IMR-90 (cell line): ENCODE results near the gene IMPG1. TPM values are rescaled to one million over a fixed set of nuclear protein-coding genes. Genes with fewer than 3 reads are reported as not detected.

ENCODE experiments used
- ATAC-seq: fragments of 200-7000 bp; cut with Tn5 transposase; 2 replicates; pipeline ENCODE4 v1.9.1; 2020; ENCODE audit warnings: low read depth, mild to moderate bottlenecking, moderate library complexity
- BruUV-seq: library from RNA; stranded (reverse); fragments of 400-500 nt; replicated peaks from 2 replicates; lab custom pipeline; 2021; lab: Mats Ljungman, UMichigan
- CTCF ChIA-PET: fragments of 300-600 bp; formaldehyde crosslinking; extraction: SDS; loops from one replicate; lab custom pipeline; 2021; ENCODE audit warnings: antibody characterized with exemption; lab: Yijun Ruan, JAX
- POLR2A ChIA-PET: fragments of 300-600 bp; sonication (Branson Sonifier 250); formaldehyde crosslinking; loops from one replicate; lab custom pipeline; 2022; ENCODE audit warnings: antibody characterized with exemption; ENCODE audit not compliant: unreplicated experiment; lab: Charles Lee
- DNase-seq: peaks from one replicate; pipeline ENCODE4 v3.0.0; 2013
- H2AFZ ChIP-seq: replicated peaks from 2 replicates; pipeline ENCODE3; 2013; ENCODE audit warnings: low read length, mild to moderate bottlenecking; ENCODE audit not compliant: poor library complexity
- H2AK5ac ChIP-seq: 2 replicates; pipeline ENCODE4 v1.6.1; 2013; ENCODE audit warnings: low read depth, low read length, inconsistent platforms
- H2AK9ac ChIP-seq: replicated peaks from 2 replicates; pipeline ENCODE3; 2013; ENCODE audit warnings: mild to moderate bottlenecking, low read depth, low read length, moderate library complexity; ENCODE audit not compliant: poor library complexity
- H2BK120ac ChIP-seq: 2 replicates; pipeline ENCODE4 v1.6.1; 2013; ENCODE audit warnings: low read depth, low read length, inconsistent platforms
- H2BK15ac ChIP-seq: 3 replicates; pipeline ENCODE4 v1.6.1; 2013; ENCODE audit warnings: low read depth, low read length, inconsistent platforms
- H2BK20ac ChIP-seq: 2 replicates; pipeline ENCODE4 v1.6.1; 2013; ENCODE audit warnings: low read depth, mild to moderate bottlenecking, inconsistent platforms, low read length, moderate library complexity
- H2BK5ac ChIP-seq: 2 replicates; pipeline ENCODE4 v1.6.1; 2013; ENCODE audit warnings: mild to moderate bottlenecking, low read depth, low read length, inconsistent platforms; ENCODE audit not compliant: poor library complexity, severe bottlenecking
- H3K14ac ChIP-seq: replicated peaks from 2 replicates; pipeline ENCODE4 v1.6.1; 2013; ENCODE audit warnings: low read depth, low read length, inconsistent platforms
- H3K18ac ChIP-seq: 2 replicates; pipeline ENCODE4 v1.6.1; 2013; ENCODE audit warnings: low read depth, low read length, control low read depth
- H3K23ac ChIP-seq: 2 replicates; pipeline ENCODE4 v1.6.1; 2013; ENCODE audit warnings: low read depth, low read length, inconsistent platforms
- H3K27ac ChIP-seq: 2 replicates; pipeline ENCODE4 v1.5.1; 2013; ENCODE audit warnings: mild to moderate bottlenecking, control low read depth, low read length; ENCODE audit not compliant: insufficient read depth
- H3K27me3 ChIP-seq: 2 replicates; pipeline ENCODE4 v1.6.1; 2013; ENCODE audit warnings: low read length; ENCODE audit not compliant: control insufficient read depth, insufficient read depth
- H3K36me3 ChIP-seq: 2 replicates; pipeline ENCODE4 v1.6.1; 2013; ENCODE audit warnings: low read length, mixed read lengths; ENCODE audit not compliant: control insufficient read depth, insufficient read depth
- H3K4ac ChIP-seq: 2 replicates; pipeline ENCODE4 v1.6.1; 2013; ENCODE audit warnings: low read depth, low read length, inconsistent platforms
- H3K4me1 ChIP-seq: 2 replicates; pipeline ENCODE4 v1.6.1; 2013; ENCODE audit warnings: low read length, mixed read lengths; ENCODE audit not compliant: control insufficient read depth, insufficient read depth
- H3K4me2 ChIP-seq: 2 replicates; pipeline ENCODE4 v1.6.1; 2013; ENCODE audit warnings: low read depth, mild to moderate bottlenecking, control low read depth, low read length, moderate library complexity
- H3K4me3 ChIP-seq: 2 replicates; pipeline ENCODE4 v1.5.1; 2013; ENCODE audit warnings: low read depth, mild to moderate bottlenecking, control low read depth, low read length, moderate library complexity; ENCODE audit not compliant: insufficient read depth
- H3K56ac ChIP-seq: 2 replicates; pipeline ENCODE4 v1.6.1; 2013; ENCODE audit warnings: low read length, inconsistent platforms; ENCODE audit not compliant: insufficient read depth; ENCODE audit errors: extremely low read depth
- H3K79me1 ChIP-seq, 2 experiments: 2 replicates each; pipeline ENCODE4 v1.6.1; 2013; ENCODE audit warnings: low read length in 2 of 2, inconsistent platforms in 1 of 2, low read depth in 1 of 2
- H3K9ac ChIP-seq: 2 replicates; pipeline ENCODE4 v1.6.1; 2013; ENCODE audit warnings: low read depth, low read length, control low read depth
- H3K9me1 ChIP-seq: 2 replicates; pipeline ENCODE4 v1.6.1; 2013; ENCODE audit warnings: low read length, inconsistent platforms; ENCODE audit not compliant: insufficient read depth
- H3K9me3 ChIP-seq: 2 replicates; pipeline ENCODE4 v1.6.1; 2013; ENCODE audit warnings: low read length; ENCODE audit not compliant: control insufficient read depth, insufficient read depth
- H4K20me1 ChIP-seq: 2 replicates; pipeline ENCODE4 v1.6.1; 2013; ENCODE audit warnings: low read length, inconsistent platforms; ENCODE audit not compliant: insufficient read depth
- H4K5ac ChIP-seq: 2 replicates; pipeline ENCODE4 v1.6.1; 2013; ENCODE audit warnings: mild to moderate bottlenecking, low read depth, low read length, control low read depth
- H4K8ac ChIP-seq, 2 experiments: 2 replicates each; pipeline ENCODE4 v1.6.1; 2013; ENCODE audit warnings: low read depth in 2 of 2, low read length in 2 of 2, control low read depth in 1 of 2, inconsistent platforms in 1 of 2
- H4K91ac ChIP-seq: 2 replicates; pipeline ENCODE4 v1.6.1; 2013; ENCODE audit warnings: low read depth, low read length, inconsistent platforms; ENCODE audit not compliant: insufficient read depth
- MAZ ChIP-seq: IDR thresholded peaks from 2 replicates; pipeline ENCODE4 v1.6.1; 2012; ENCODE audit warnings: low read depth, mild to moderate bottlenecking, low read length, improper control_type of control experiment, moderate library complexity, borderline replicate concordance
- RAD21 ChIP-seq: IDR thresholded peaks from 2 replicates; pipeline ENCODE4 v1.6.1; 2012; ENCODE audit warnings: low read length, improper control_type of control experiment
- RCOR1 ChIP-seq: IDR thresholded peaks from 2 replicates; pipeline ENCODE4 v1.6.1; 2012; ENCODE audit warnings: mild to moderate bottlenecking, low read length, improper control_type of control experiment; ENCODE audit not compliant: insufficient replicate concordance
- USF2 ChIP-seq: fragments of 150-350 bp; IDR thresholded peaks from 2 replicates; pipeline ENCODE4 v1.6.1; 2017; ENCODE audit warnings: mild to moderate bottlenecking, antibody characterized with exemption, low read length, low read depth
- WGBS, 2 experiments: methylation state at CpG; one replicate each; pipeline versions ENCODE4 v1.1.5 to v1.1.7; 2013; ENCODE audit warnings: missing lambda C conversion rate in 2 of 2; ENCODE audit not compliant: insufficient read length in 1 of 2; ENCODE audit errors: extremely low coverage in 2 of 2; 5-methylcytosine and 5-hydroxymethylcytosine counted together
- dilution Hi-C: fragments of 300-500 bp; cut with HindIII; formaldehyde crosslinking; loops from one replicate; pipeline ENCODE4 v1.14.3; 2018; ENCODE audit warnings: low sequenced_read_pairs; ENCODE audit not compliant: unreplicated experiment
- in situ Hi-C: fragments of 300-500 bp; cut with MboI; formaldehyde crosslinking; loops from 3 replicates; pipeline ENCODE4 v1.14.3; 2019; ENCODE audit warnings: low sequenced_read_pairs, inconsistent platforms, mixed read lengths
- intact Hi-C: fragments of 100-400 bp; cut with micrococcal nuclease; formaldehyde crosslinking; loops from 2 replicates; pipeline ENCODE4 v1.10.0; 2022
- polyA plus RNA-seq, 3 experiments: library from polyadenylated mRNA; depleted of rRNA; stranded (reverse); fragments of >200 nt; gene quantifications; 2 replicates each; pipeline ENCODE4 v1.2.3, GENCODE V29; 2012; ENCODE audit warnings: low replicate concordance in 1 of 3
- total RNA-seq: library from RNA; depleted of rRNA; stranded (reverse); fragments of >200 nt; gene quantifications from 2 replicates; pipeline ENCODE4 v1.2.3, GENCODE V29; 2012

The IMPG1 gene
- total and polyA plus RNA-seq, 2 of the 4 experiments (the other 2 are of a cell fraction) = not detected

- intact Hi-C loops = no loop called here
- Histone ChIP-seq H3K14ac (no peak overlapping the region), H4K20me1 (no peaks in the 10 kb centered on the region), H3K9me3 (no peaks in the 10 kb centered on the region), H2BK5ac (no peak overlapping the region), H3K27me3 (no peaks in the 10 kb centered on the region), H2AK9ac (no peak overlapping the region), H3K18ac (no peak overlapping the region), H4K5ac (no peak overlapping the region), H2BK15ac (no peak overlapping the region), H2AFZ (no peak overlapping the region), H2BK20ac (no peak overlapping the region), H3K4me3 (no peak overlapping the region), H4K8ac (no peak overlapping the region), H3K9me1 (no peaks in the 10 kb centered on the region), H3K36me3 (peaks cover 3% of the 10 kb centered on the region; the same call in 1 of the 2 replicates), H3K27ac (no peak overlapping the region), H2BK120ac (no peak overlapping the region), H3K9ac (no peak overlapping the region), H3K23ac (no peak overlapping the region), H3K4me2 (no peak overlapping the region), H3K4ac (no peak overlapping the region), H2AK5ac (no peak overlapping the region), H3K79me1 (no peaks in the 10 kb centered on the region), H4K91ac (no peak overlapping the region), H3K56ac (no peak overlapping the region), H3K4me1 (peaks cover 2% of the 10 kb centered on the region; the same call in 1 of the 2 replicates)
- in situ Hi-C loops = no loop called here
- no peak for ATAC-seq
- no peak for TF ChIP-seq MAZ
- TF ChIP-seq RAD21 = no peak
- TF ChIP-seq USF2 = no peak
- no peak for TF ChIP-seq RCOR1
- BruUV-seq = no TSS peak
- DNase-seq = no peak
- CTCF ChIA-PET = no interaction called here
- dilution Hi-C loops = no loop called here
- POLR2A ChIA-PET = no interaction called here
- WGBS, 2 experiments = no CpG with 5 or more reads among the region's 2 CpGs
Measured at GRCh38 chr6:75884822-75885221, 187.6 kb downstream of the IMPG1 start.
